ENCODE measurements around the gene SMIM29. TPM values are rescaled to one million over a fixed set of nuclear protein-coding genes. Genes with fewer than 3 reads are reported as not detected.
A peak's percentile ranks its signal among the peaks of the same experiment; 100 is the strongest.

Gene SMIM29
- total and polyA plus RNA-seq, 3 experiments from 2014 or later = 23.0 to 62.5 (median 26.0) TPM

DNA sequence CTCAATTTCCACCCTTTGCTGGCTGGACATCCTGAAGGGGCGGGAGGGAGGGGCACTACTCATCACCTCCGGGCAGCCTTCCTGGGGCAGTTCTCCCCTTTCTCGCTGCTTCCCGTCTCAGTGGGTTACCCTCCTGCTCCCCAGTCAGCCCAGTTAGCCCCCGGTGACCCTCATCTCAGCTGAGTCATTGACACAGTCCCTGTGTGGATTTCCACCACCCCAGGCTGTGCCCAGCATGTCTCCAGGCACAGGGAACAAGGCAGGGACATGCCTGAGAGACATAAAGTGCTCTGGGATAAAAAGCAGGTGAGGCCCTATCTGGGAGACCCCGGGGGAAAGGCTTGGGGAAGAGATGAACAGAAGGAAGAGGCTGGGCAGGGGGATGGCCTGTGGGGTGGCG is 42.1 kb downstream of the SMIM29 start:
- Mint-ChIP-seq H3K9me3 (no peaks in the 10 kb centered on the region), H3K4me3 (no peak overlapping the region), H3K36me3 (no peaks in the 10 kb centered on the region), H3K27me3 (no peaks in the 10 kb centered on the region), H3K4me1 (peaks cover 5 to 13% (median 7%) of the 10 kb centered on the region in 3 donors), H3K27ac (no peak overlapping the region)
- Histone ChIP-seq H3K36me3 (ENCODE audit: insufficient read depth, low read length) (no peaks in the 10 kb centered on the region), H3K4me1 (ENCODE audit: insufficient read depth, low read length) (no peaks in the 10 kb centered on the region), H3K27ac (ENCODE audit: low read depth, low read length) (no peak overlapping the region), H3K4me3 (ENCODE audit: low read length) (no peak overlapping the region), H3K9me3 (ENCODE audit: low read length) (no peaks in the 10 kb centered on the region), H3K27me3 (ENCODE audit: insufficient read depth, low read length, poor library complexity, severe bottlenecking) (no peaks in the 10 kb centered on the region)
- DNase-seq = no peak
- POLR2A ChIA-PET = interaction anchor here (0.6 kb wide), 1 partner anchor 1252 kb away, joined by 4 read pairs; no protein-coding TSS in a partner anchor
- CTCF ChIA-PET = interaction anchor here (0.6 to 1.8 kb wide), 3 partner anchors 11 to 43 kb away, joined by 3 to 9 read pairs (median 5); no protein-coding TSS in a partner anchor

DNA sequence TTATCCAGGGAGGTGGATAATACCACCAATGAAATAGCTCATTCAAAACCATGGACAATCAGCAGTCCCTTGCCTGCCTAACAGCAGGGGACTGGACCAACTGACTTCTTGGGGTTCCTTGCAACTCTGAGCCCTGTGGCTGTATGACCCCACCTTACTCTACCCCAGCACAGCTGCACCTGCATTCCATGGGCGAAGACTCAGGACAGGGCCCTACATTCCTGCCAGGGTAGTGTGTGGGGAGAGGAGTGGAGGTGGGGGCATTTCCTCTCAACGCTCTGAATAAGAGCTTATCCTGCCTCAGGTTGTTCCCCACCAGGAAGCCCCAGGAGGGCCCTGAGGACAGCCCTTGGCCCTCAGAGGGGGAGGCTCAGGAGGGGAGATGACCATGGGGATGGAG is 42.9 kb downstream of the SMIM29 start:
- Mint-ChIP-seq H3K9me3 (no peaks in the 10 kb centered on the region), H3K4me3 (no peak overlapping the region), H3K27me3 (no peaks in the 10 kb centered on the region), H3K4me1 (peaks cover 5 to 13% (median 7%) of the 10 kb centered on the region in 3 donors), H3K27ac (no peak overlapping the region), H3K36me3 (no peaks in the 10 kb centered on the region)
- ChIA-PET POLR2A (no interaction called here), CTCF (interaction anchor here (1.7 to 1.8 kb wide), 2 partner anchors 10 to 42 kb away, joined by 5 to 9 read pairs; no protein-coding TSS in a partner anchor)
- H3K9me3 ChIP-seq (ENCODE audit: low read length) = no peaks in the 10 kb centered on the region
- H3K36me3 ChIP-seq (ENCODE audit: insufficient read depth, low read length) = no peaks in the 10 kb centered on the region
- H3K4me1 ChIP-seq (ENCODE audit: insufficient read depth, low read length) = no peaks in the 10 kb centered on the region
- DNase-seq = no peak
- H3K27me3 ChIP-seq (ENCODE audit: insufficient read depth, low read length, poor library complexity, severe bottlenecking) = no peaks in the 10 kb centered on the region
- H3K27ac ChIP-seq (ENCODE audit: low read depth, low read length) = no peak overlapping the region
- H3K4me3 ChIP-seq (ENCODE audit: low read length) = no peak overlapping the region

GRCh38 chr6:34205466-34205865 is 43.3 kb downstream of the SMIM29 start:
- Mint-ChIP-seq H3K27me3 (no peaks in the 10 kb centered on the region), H3K9me3 (no peaks in the 10 kb centered on the region), H3K36me3 (no peaks in the 10 kb centered on the region), H3K4me1 (peaks cover 5 to 13% (median 7%) of the 10 kb centered on the region in 3 donors), H3K27ac (peak overlapping the region in 1 of 8 donors; percentile 58), H3K4me3 (no peak overlapping the region)
- H3K27ac ChIP-seq (ENCODE audit: low read depth, low read length) = no peak overlapping the region
- H3K27me3 ChIP-seq (ENCODE audit: insufficient read depth, low read length, poor library complexity, severe bottlenecking) = no peaks in the 10 kb centered on the region
- ChIA-PET POLR2A (no interaction called here), CTCF (interaction anchor here (1.8 kb wide), 1 partner anchor 9 kb away, joined by 9 read pairs; no protein-coding TSS in a partner anchor)
- no peaks in the 10 kb centered on the region for H3K9me3 ChIP-seq (ENCODE audit: low read length)
- no peak overlapping the region for H3K4me3 ChIP-seq (ENCODE audit: low read length)
- no peak for DNase-seq
- H3K4me1 ChIP-seq (ENCODE audit: insufficient read depth, low read length) = no peaks in the 10 kb centered on the region
- no peaks in the 10 kb centered on the region for H3K36me3 ChIP-seq (ENCODE audit: insufficient read depth, low read length)

DNA sequence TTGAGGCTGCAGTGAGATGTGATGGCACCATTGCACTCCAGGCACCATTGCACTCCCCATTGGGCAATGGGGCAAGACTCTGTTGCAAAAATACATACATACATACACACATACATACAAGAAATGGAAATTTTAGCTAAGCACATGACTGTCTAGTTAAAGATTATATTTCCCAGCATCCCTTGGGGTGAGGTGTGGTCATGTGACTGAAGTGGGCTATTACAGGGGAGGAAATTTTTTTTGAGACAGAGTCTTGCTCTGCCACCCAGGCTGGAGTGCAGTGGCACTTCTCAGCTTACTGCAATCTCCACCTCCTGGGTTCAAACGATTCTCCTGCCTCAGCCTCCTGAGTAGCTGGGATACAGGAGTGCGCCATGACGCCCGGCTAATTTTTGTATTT is 44.1 kb downstream of the SMIM29 start:
- Histone ChIP-seq H3K4me3 (ENCODE audit: low read length) (no peak overlapping the region), H3K27ac (ENCODE audit: low read depth, low read length) (no peak overlapping the region), H3K9me3 (ENCODE audit: low read length) (no peaks in the 10 kb centered on the region), H3K27me3 (ENCODE audit: insufficient read depth, low read length, poor library complexity, severe bottlenecking) (no peaks in the 10 kb centered on the region), H3K4me1 (ENCODE audit: insufficient read depth, low read length) (no peaks in the 10 kb centered on the region), H3K36me3 (ENCODE audit: insufficient read depth, low read length) (no peaks in the 10 kb centered on the region)
- no peaks in the 10 kb centered on the region for H3K27me3 Mint-ChIP-seq
- no peak overlapping the region for H3K27ac Mint-ChIP-seq
- H3K36me3 Mint-ChIP-seq = no peaks in the 10 kb centered on the region
- POLR2A ChIA-PET = no interaction called here
- H3K4me1 Mint-ChIP-seq = peaks cover 5 to 13% (median 7%) of the 10 kb centered on the region in 3 donors
- CTCF ChIA-PET = no interaction called here
- no peak for DNase-seq
- H3K4me3 Mint-ChIP-seq = no peak overlapping the region
- H3K9me3 Mint-ChIP-seq = no peaks in the 10 kb centered on the region

- CTCF ChIA-PET = interaction anchor here (0.6 to 1.8 kb wide), 6 partner anchors 12 to 212 kb away, joined by 4 read pairs; no protein-coding TSS in a partner anchor
- POLR2A ChIA-PET = interaction anchor here (0.6 kb wide), 1 partner anchor 1700 kb away, joined by 3 read pairs; no protein-coding TSS in a partner anchor
- no peak overlapping the region for H3K4me3 Mint-ChIP-seq
These were observed 46.2 kb downstream of the SMIM29 start for GRCh38 chr6:34202329-34203201.

GRCh38 chr6:34201455-34202107 is 47.2 kb downstream of the SMIM29 start:
- POLR2A ChIA-PET = interaction anchor here (0.6 kb wide), 1 partner anchor 1701 kb away, joined by 3 read pairs; no protein-coding TSS in a partner anchor
- Mint-ChIP-seq H3K36me3 (no peaks in the 10 kb centered on the region), H3K27me3 (no peaks in the 10 kb centered on the region), H3K27ac (peak overlapping the region in 1 of 8 donors; percentile 62), H3K9me3 (no peaks in the 10 kb centered on the region), H3K4me1 (peaks cover under 1 to 5% (median 1%) of the 10 kb centered on the region in 3 donors), H3K4me3 (no peak overlapping the region)
- no peaks in the 10 kb centered on the region for H3K27me3 ChIP-seq (ENCODE audit: insufficient read depth, low read length, poor library complexity, severe bottlenecking)
- H3K9me3 ChIP-seq (ENCODE audit: low read length) = no peaks in the 10 kb centered on the region
- no peak overlapping the region for H3K4me3 ChIP-seq (ENCODE audit: low read length)
- no peaks in the 10 kb centered on the region for H3K36me3 ChIP-seq (ENCODE audit: insufficient read depth, low read length)
- CTCF ChIA-PET = interaction anchor here (1.5 to 1.8 kb wide), 5 partner anchors 11 to 213 kb away, joined by 4 read pairs; no protein-coding TSS in a partner anchor
- no peak overlapping the region for H3K27ac ChIP-seq (ENCODE audit: low read depth, low read length)
- DNase-seq = no peak
- no peaks in the 10 kb centered on the region for H3K4me1 ChIP-seq (ENCODE audit: insufficient read depth, low read length)

More at GRCh38 chr6:34202329-34203201, 46.2 kb downstream of the SMIM29 start:
- no peaks in the 10 kb centered on the region for H3K9me3 Mint-ChIP-seq
- Histone ChIP-seq H3K36me3 (ENCODE audit: insufficient read depth, low read length) (no peaks in the 10 kb centered on the region), H3K27ac (ENCODE audit: low read depth, low read length) (no peak overlapping the region), H3K4me1 (ENCODE audit: insufficient read depth, low read length) (no peaks in the 10 kb centered on the region), H3K9me3 (ENCODE audit: low read length) (no peaks in the 10 kb centered on the region), H3K27me3 (ENCODE audit: insufficient read depth, low read length, poor library complexity, severe bottlenecking) (no peaks in the 10 kb centered on the region), H3K4me3 (ENCODE audit: low read length) (no peak overlapping the region)
- H3K27ac Mint-ChIP-seq = no peak overlapping the region
- H3K36me3 Mint-ChIP-seq = no peaks in the 10 kb centered on the region
- H3K27me3 Mint-ChIP-seq = no peaks in the 10 kb centered on the region
- DNase-seq = no peak
- peaks cover under 1 to 8% (median 2%) of the 10 kb centered on the region in 3 donors for H3K4me1 Mint-ChIP-seq

- CTCF ChIA-PET = interaction anchor here (1.5 kb wide), 1 partner anchor 37 kb away, joined by 4 read pairs; no protein-coding TSS in a partner anchor
- Mint-ChIP-seq H3K27me3 (no peaks in the 10 kb centered on the region), H3K9me3 (no peaks in the 10 kb centered on the region), H3K4me3 (no peak overlapping the region), H3K27ac (no peak overlapping the region), H3K4me1 (peaks cover 4 to 11% (median 5%) of the 10 kb centered on the region in 3 donors), H3K36me3 (no peaks in the 10 kb centered on the region)
- Histone ChIP-seq H3K27me3 (ENCODE audit: insufficient read depth, low read length, poor library complexity, severe bottlenecking) (no peaks in the 10 kb centered on the region), H3K27ac (ENCODE audit: low read depth, low read length) (no peak overlapping the region), H3K9me3 (ENCODE audit: low read length) (no peaks in the 10 kb centered on the region), H3K4me1 (ENCODE audit: insufficient read depth, low read length) (peaks cover 4% of the 10 kb centered on the region), H3K4me3 (ENCODE audit: low read length) (no peak overlapping the region), H3K36me3 (ENCODE audit: insufficient read depth, low read length) (no peaks in the 10 kb centered on the region)
- DNase-seq = no peak
- POLR2A ChIA-PET = interaction anchor here (0.6 kb wide), 1 partner anchor 48 kb away, joined by 8 read pairs; the partner anchor contains the start of gene SMIM29
These were observed 48.4 kb downstream of the SMIM29 start for GRCh38 chr6:34200340-34200971.
